DMS53 treated with DMSO at 0.1 percent for 48 hours (cell line): ENCODE measurements around the gene MMP27.
A peak's percentile ranks its signal among the peaks of the same experiment; 100 is the strongest.
"Not testable (repeated sequence)": the region's sequence is repeated elsewhere in the genome, so short reads cannot be mapped to it uniquely, and the experiment has no call there.

ENCODE experiments used
- DNase-seq: peaks from one replicate; lab custom pipeline; 2025; ENCODE audit not compliant: unreplicated experiment; lab: John Stamatoyannopoulos, UW

Gene MMP27, protein sequence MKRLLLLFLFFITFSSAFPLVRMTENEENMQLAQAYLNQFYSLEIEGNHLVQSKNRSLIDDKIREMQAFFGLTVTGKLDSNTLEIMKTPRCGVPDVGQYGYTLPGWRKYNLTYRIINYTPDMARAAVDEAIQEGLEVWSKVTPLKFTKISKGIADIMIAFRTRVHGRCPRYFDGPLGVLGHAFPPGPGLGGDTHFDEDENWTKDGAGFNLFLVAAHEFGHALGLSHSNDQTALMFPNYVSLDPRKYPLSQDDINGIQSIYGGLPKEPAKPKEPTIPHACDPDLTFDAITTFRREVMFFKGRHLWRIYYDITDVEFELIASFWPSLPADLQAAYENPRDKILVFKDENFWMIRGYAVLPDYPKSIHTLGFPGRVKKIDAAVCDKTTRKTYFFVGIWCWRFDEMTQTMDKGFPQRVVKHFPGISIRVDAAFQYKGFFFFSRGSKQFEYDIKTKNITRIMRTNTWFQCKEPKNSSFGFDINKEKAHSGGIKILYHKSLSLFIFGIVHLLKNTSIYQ

GRCh38 chr11:102705626-102706025 is at the start of gene MMP27:
Gene MMP27 (minus strand): TSS chr11:102705769. CDS start chr11:102705714, 55 bp downstream.
- no peak for DNase-seq

GRCh38 chr11:102753267-102753666 is 47.7 kb upstream of the MMP27 start:
- DNase-seq = no peak

DNA sequence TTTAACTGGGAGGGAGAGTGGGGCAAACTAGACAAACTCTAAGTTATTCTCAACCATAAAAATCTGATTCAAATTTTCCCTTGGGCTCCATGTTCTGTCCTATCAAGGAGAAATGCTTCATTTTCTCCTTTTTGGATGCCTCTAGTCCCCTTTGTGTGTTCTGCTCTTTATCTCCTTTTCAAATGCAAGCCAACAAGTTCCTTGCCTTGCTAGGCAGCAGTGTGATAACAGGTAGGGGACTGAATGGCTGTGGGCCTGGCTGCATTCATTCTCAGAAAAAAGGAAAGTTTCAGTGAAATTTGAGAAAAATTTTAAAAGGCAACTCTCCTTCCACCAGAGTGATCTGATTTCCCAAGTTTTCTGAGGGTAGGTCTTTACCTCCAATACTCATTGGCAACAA is 46.1 kb upstream of the MMP27 start:
- DNase-seq = no peak

DNA sequence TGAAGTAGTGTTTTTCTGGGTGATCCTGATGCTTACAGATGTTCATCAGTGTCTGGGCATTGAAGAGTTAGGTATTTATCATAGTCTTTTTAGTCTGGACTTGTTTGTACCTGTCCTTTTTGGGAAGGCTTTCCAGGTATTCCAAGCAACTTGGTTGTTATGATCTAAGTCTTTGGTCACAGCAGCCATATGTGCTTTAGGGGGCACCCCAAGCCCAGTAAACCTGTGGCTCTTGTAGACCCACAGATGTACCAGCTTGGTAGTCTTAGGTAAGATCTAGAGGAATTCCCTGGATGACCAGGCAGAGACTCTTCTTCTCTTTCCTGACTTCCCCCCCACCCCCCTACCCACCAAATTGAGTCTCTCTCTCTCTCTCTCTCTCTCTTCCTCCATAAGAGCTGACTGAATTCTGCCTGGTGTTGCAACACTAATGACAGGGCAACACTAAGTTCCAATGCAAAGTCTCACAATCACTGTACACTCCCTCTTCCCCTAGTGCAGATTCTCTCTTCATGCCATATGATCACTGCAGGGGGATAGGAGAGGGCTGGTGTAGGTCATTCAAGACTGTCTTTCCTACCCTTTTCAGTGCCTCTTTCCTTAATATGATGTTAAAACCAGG is 43.6 kb upstream of the MMP27 start:
- DNase-seq = no peak

- DNase-seq = not testable (repeated sequence)
These were observed 41.4 kb upstream of the MMP27 start for GRCh38 chr11:102746746-102747578.

GRCh38 chr11:102734650-102735049 is 29.1 kb upstream of the MMP27 start:
- DNase-seq = no peak

- DNase-seq = peak; percentile 92
These were observed 27.8 kb upstream of the MMP27 start for GRCh38 chr11:102733232-102733875.

GRCh38 chr11:102730944-102731343 is 25.4 kb upstream of the MMP27 start:
- not testable (repeated sequence) for DNase-seq

DNA sequence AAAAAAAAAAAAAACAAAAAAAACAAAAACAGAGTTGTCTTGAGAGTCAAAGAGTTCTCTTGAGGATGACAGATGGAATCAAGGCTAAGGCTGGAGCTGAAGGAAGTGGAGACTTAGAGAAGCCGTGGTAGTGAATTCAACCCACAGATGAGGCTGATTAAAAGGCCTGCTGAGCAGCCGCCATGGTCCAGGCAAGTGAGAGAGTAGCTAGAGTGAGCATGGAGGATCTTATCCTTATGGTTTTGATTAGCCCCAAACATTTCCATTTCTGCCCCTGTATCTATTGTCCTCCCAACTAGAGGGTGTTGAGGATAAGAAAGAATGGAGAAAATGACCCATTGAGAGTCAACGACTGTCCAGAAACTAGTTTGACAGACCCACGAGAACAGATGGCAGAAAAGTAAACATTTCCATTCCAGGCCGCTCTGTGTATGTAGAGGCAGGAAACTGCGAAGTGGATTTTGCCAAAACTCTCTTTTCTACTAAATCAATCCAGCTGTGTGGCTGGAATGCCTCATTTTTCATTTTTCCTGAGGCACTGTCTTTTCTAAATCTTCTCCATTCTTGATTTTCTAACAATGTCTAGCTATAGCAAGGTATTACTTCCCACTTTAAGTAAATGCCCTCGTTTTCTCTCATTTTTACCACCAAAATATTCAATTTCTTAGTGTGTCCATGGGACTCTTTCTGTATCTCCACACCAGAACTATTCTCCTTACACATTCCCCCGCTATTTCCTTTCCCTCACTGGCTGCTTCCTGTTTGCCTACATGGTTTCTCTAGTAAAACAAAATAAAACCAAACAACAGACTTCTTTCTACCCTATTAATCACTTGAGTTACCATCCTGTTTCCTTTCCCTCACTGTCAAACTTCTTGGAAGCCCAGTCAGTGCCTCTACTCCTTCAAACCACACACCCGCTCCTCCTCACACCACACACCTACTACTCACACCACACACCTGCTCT is 24.6 kb upstream of the MMP27 start:
- DNase-seq = peak; percentile 83

GRCh38 chr11:102727890-102728289 is 22.3 kb upstream of the MMP27 start:
- no peak for DNase-seq

- no peak for DNase-seq
These were observed 19.4 kb upstream of the MMP27 start, which contains the start of gene MMP8 for GRCh38 chr11:102724904-102725500. Gene MMP8 (minus strand): TSS chr11:102724954. CDS start chr11:102724855, 99 bp downstream.

- DNase-seq = no peak
These were observed 17.3 kb upstream of the MMP27 start for GRCh38 chr11:102722821-102723220.

DNA sequence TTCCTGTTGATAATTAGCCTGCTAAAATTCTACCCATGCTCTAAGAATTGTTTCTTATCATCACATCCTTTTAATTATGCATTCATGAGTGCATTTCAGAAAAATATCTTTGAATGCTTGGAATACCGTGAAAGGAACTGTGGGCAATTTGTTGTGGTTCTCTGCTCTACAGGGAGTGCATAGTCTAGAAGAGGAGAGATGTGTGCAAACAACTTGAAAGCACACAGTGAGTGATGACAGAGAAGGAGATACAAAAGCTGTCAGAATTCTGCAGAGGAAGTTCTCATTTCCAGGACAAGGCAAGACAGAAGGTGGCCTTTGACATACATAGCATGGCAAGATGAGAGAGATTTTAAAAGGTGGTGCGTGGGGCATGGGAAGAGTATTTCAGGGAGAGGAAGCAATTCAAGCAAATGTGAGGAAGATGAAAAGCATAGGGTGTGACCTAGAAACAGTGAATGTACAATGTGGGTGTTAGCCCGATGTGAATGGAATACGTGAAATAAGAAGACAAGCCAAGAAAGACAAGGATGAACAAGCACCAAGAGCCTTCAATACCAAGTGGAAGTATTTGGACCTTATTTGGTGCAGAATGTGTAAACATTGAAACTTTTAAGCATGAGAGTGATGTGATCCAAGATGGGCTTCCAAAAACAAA is 14.2 kb upstream of the MMP27 start:
- no peak for DNase-seq

GRCh38 chr11:102717280-102717679 is 11.7 kb upstream of the MMP27 start:
- no peak for DNase-seq

DNA sequence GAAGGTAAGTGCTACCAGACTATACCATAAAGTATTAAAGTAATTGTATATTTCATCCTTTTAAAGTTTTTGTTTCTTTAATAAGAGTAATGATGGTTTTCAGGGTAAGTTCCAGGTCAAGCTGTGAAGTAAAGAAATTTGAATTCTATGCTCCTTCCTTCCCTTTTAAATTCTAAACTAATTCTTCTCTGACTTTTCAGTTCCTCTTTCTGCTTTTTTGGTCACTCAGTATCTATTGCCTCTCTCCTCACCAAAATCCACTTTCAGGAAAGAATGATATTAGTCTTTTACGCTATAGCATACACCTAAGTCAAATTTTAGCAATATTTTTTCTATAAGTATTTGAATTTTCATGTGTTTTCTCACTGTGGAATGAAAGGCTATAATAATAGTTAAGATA is 11.0 kb upstream of the MMP27 start:
- DNase-seq = no peak

DNA sequence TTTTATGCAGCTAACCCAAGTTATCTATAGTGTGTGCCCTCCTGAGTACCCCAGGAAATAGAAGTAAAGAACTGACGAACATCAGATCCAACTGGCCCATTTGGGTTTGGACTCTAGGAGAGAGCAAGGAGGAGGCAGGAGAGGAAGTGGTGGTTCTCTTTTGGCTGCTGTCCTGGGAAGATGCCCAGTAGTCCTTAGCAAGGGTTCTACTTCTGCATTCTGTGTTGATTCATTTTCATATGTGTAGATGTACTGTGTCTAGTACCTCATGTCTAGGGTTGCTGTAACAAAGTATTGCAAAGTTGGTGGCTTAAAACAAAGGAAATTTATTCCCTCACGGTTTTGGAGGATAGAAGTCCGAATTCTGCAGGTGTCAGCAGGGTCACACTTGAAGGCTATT is 6.6 kb upstream of the MMP27 start:
- DNase-seq = no peak

- no peak for DNase-seq
These were observed 3.8 kb upstream of the MMP27 start for GRCh38 chr11:102709201-102709945.

GRCh38 chr11:102708654-102709053 is 3.1 kb upstream of the MMP27 start:
- DNase-seq = no peak
